ENCODE measurements around the gene LRRC36.

Gene LRRC36

GRCh38 chr16:67388191-67388590 is 61.6 kb downstream of the LRRC36 start:
- TF ChIP-seq CTCF (IDR thresholded peaks at IDR 0.05; ENCODE audit: insufficient read depth, low read length, poor library complexity, severe bottlenecking) (no peak), EZH2phosphoT487 (conservative IDR thresholded peaks at IDR 0.05; ENCODE audit: low read length) (no peak)
- no peaks in the 10 kb centered on the region for H3K36me3 ChIP-seq (ENCODE audit: low read length)
- H2AFZ ChIP-seq (ENCODE audit: low read depth, low read length, severe bottlenecking), result no peak overlapping the region
- no peaks in the 10 kb centered on the region for H4K20me1 ChIP-seq (ENCODE audit: low read depth, low read length)
- H3K27me3 ChIP-seq (ENCODE audit: low read length), result no peaks in the 10 kb centered on the region
- no peaks in the 10 kb centered on the region for H3F3A ChIP-seq (ENCODE audit: insufficient read depth)
- H3K4me2 ChIP-seq (ENCODE audit: low read depth, low read length, poor library complexity, severe bottlenecking), result no peak overlapping the region
- H3K27ac ChIP-seq (ENCODE audit: low read depth, low read length), result no peak overlapping the region
- H3K4me3 ChIP-seq (ENCODE audit: insufficient read depth, low read length, poor library complexity, severe bottlenecking), result no peak overlapping the region
- H3K9me3 ChIP-seq (ENCODE audit: insufficient read depth, low read length), result no peaks in the 10 kb centered on the region
- H3K9ac ChIP-seq (ENCODE audit: low read length), result no peak overlapping the region
- no peaks in the 10 kb centered on the region for H3K79me2 ChIP-seq (ENCODE audit: insufficient read depth, low read length)
- H3K9me2 ChIP-seq (replicated peaks; ENCODE audit: insufficient read depth, low read length), result no peaks in the 10 kb centered on the region

GRCh38 chr16:67388591-67388990 is 62.0 kb downstream of the LRRC36 start:
- Histone ChIP-seq H3K4me3 (ENCODE audit: insufficient read depth, low read length, poor library complexity, severe bottlenecking) (no peak overlapping the region), H3F3A (ENCODE audit: insufficient read depth) (no peaks in the 10 kb centered on the region), H3K36me3 (ENCODE audit: low read length) (no peaks in the 10 kb centered on the region), H3K27me3 (ENCODE audit: low read length) (no peaks in the 10 kb centered on the region), H3K79me2 (ENCODE audit: insufficient read depth, low read length) (no peaks in the 10 kb centered on the region), H2AFZ (ENCODE audit: low read depth, low read length, severe bottlenecking) (no peak overlapping the region), H3K9ac (ENCODE audit: low read length) (no peak overlapping the region), H3K27ac (ENCODE audit: low read depth, low read length) (no peak overlapping the region), H3K9me3 (ENCODE audit: insufficient read depth, low read length) (no peaks in the 10 kb centered on the region), H4K20me1 (ENCODE audit: low read depth, low read length) (no peaks in the 10 kb centered on the region), H3K9me2 (replicated peaks; ENCODE audit: insufficient read depth, low read length) (no peaks in the 10 kb centered on the region), H3K4me2 (ENCODE audit: low read depth, low read length, poor library complexity, severe bottlenecking) (no peak overlapping the region)
- no peak for TF ChIP-seq CTCF (IDR thresholded peaks at IDR 0.05; ENCODE audit: insufficient read depth, low read length, poor library complexity, severe bottlenecking)
- TF ChIP-seq EZH2phosphoT487 (conservative IDR thresholded peaks at IDR 0.05; ENCODE audit: low read length), result no peak

- H3K79me2 ChIP-seq (ENCODE audit: insufficient read depth, low read length), result no peaks in the 10 kb centered on the region
- H3K36me3 ChIP-seq (ENCODE audit: low read length), result no peaks in the 10 kb centered on the region
- H3K27me3 ChIP-seq (ENCODE audit: low read length), result no peaks in the 10 kb centered on the region
- H4K20me1 ChIP-seq (ENCODE audit: low read depth, low read length), result no peaks in the 10 kb centered on the region
- H3F3A ChIP-seq (ENCODE audit: insufficient read depth), result no peaks in the 10 kb centered on the region
- no peaks in the 10 kb centered on the region for H3K9me3 ChIP-seq (ENCODE audit: insufficient read depth, low read length)
- no peak overlapping the region for H3K4me3 ChIP-seq (ENCODE audit: insufficient read depth, low read length, poor library complexity, severe bottlenecking)
- no peak overlapping the region for H3K27ac ChIP-seq (ENCODE audit: low read depth, low read length)
- H3K9me2 ChIP-seq (replicated peaks; ENCODE audit: insufficient read depth, low read length), result no peaks in the 10 kb centered on the region
- no peak overlapping the region for H2AFZ ChIP-seq (ENCODE audit: low read depth, low read length, severe bottlenecking)
- TF ChIP-seq CTCF (IDR thresholded peaks at IDR 0.05; ENCODE audit: insufficient read depth, low read length, poor library complexity, severe bottlenecking) (no peak), EZH2phosphoT487 (conservative IDR thresholded peaks at IDR 0.05; ENCODE audit: low read length) (no peak)
- no peak overlapping the region for H3K4me2 ChIP-seq (ENCODE audit: low read depth, low read length, poor library complexity, severe bottlenecking)
- no peak overlapping the region for H3K9ac ChIP-seq (ENCODE audit: low read length)
These were observed 63.5 kb downstream of the LRRC36 start for GRCh38 chr16:67389911-67390815.

Measured in SU-DHL-6 (cell line).